ENCODE results near the gene NCAPH2. TPM values are rescaled to one million over a fixed set of nuclear protein-coding genes. Genes with fewer than 3 reads are reported as not detected.

NCAPH2 gene
- total and polyA plus RNA-seq, 2 of the 13 experiments (the other 11 are each of a cell fraction or from before 2014, with no cell fraction given), result 28.1 to 64.4 TPM

GRCh38 chr22:50471197-50471847 lies 36.7 kb upstream of the NCAPH2 start:
- intact Hi-C loops (cut with micrococcal nuclease; ENCODE audit: unreplicated experiment), result no loop called here
- H4K20me1 ChIP-seq (ENCODE audit: insufficient read depth, low read length), result peaks cover 35% of the 10 kb centered on the region
- FAIRE-seq, result no peak
- CTCF ChIA-PET (ENCODE audit: low intra/inter-chr PET ratio, low total read pairs), result interaction anchor here (0.6 kb wide), 1 partner anchor 193 kb away, joined by 3 read pairs; no protein-coding TSS in a partner anchor
- H3K4me2 ChIP-seq (ENCODE audit: low read depth, low read length), result no peak overlapping the region
- in situ Hi-C loops (cut with HindIII; ENCODE audit: extremely low pct_ligation_motif_present, low pct_unique_long_range_greater_than_20kb), result no loop called here
- no peaks in the 10 kb centered on the region for H3K27me3 ChIP-seq (ENCODE audit: control insufficient read depth in 1 of 2, insufficient read depth in 2 of 2, low read length in 2 of 2)
- peaks cover 50% of the 10 kb centered on the region for H3K79me2 ChIP-seq (ENCODE audit: insufficient read depth, low read length)
- no peak overlapping the region for H3K9ac ChIP-seq (ENCODE audit: insufficient read depth, low read depth, low read length)
- TF ChIP-seq ZNF878 (CRISPR knock-in tag; IDR thresholded peaks at IDR 0.05) (no peak), HMG20A (CRISPR knock-in tag; IDR thresholded peaks at IDR 0.05; ENCODE audit: borderline replicate concordance) (no peak), ZNF484 (CRISPR knock-in tag; IDR thresholded peaks at IDR 0.05; ENCODE audit: borderline replicate concordance, low read depth) (no peak), CBFB (CRISPR knock-in tag; IDR thresholded peaks at IDR 0.05) (no peak), ZEB1 (IDR thresholded peaks at IDR 0.05; ENCODE audit: insufficient replicate concordance, low read depth) (no peak), AGO2 (optimal IDR thresholded peaks at IDR 0.05; ENCODE audit: low read depth, low read length) (peak; percentile 38), ZKSCAN1 (IDR thresholded peaks at IDR 0.05; ENCODE audit: low read length) (no peak), ZNF33B (CRISPR knock-in tag; IDR thresholded peaks at IDR 0.05) (no peak), ZBTB26 (CRISPR knock-in tag; IDR thresholded peaks at IDR 0.05; ENCODE audit: borderline replicate concordance) (no peak), RBFOX2 (IDR thresholded peaks at IDR 0.05; ENCODE audit: low read depth, low read length) (0 out of 2 replicates have a peak, but pooled peaks have one; percentile 20), SAP130 (CRISPR knock-in tag; IDR thresholded peaks at IDR 0.05; ENCODE audit: low read depth) (no peak)
- POLR2A ChIA-PET, result interaction anchor here (0.9 kb wide), 2 partner anchors 10 to 54 kb away, joined by 3 to 4 read pairs; partner anchors contain the start of genes ADM2 and SCO2
- no peak overlapping the region for H3K27ac ChIP-seq (ENCODE audit: extremely low read length, insufficient read depth, low read length)
- H2AFZ ChIP-seq (ENCODE audit: low read length), result no peak overlapping the region
- no peaks in the 10 kb centered on the region for H3K9me3 ChIP-seq (ENCODE audit: low read length)
- peaks cover 11 to 13% of the 10 kb centered on the region in 2 experiments; a peak in 4 of 5 replicates for H3K36me3 ChIP-seq (replicated peaks in 1 of 2; ENCODE audit: control insufficient read depth in 1 of 2, insufficient read depth in 2 of 2, low read length in 2 of 2)
- peaks cover 50% of the 10 kb centered on the region for H3K4me1 ChIP-seq (ENCODE audit: insufficient read depth, low read length)
- no TSS peak for BruUV-seq (replicated peaks)
- no peak for DNase-seq (ENCODE audit: low spot score)
- no peak overlapping the region for H3K4me3 ChIP-seq (replicated peaks in 1 of 3; ENCODE audit: insufficient read depth in 1 of 3, low read depth in 2 of 3, low read length in 3 of 3)
- 96% methylated on average over 8 of the region's 21 CpGs for WGBS (ENCODE audit: low lambda C conversion rate)
- no peak for ATAC-seq

Data from HepG2 (cell line).